HG03175 (cell line): ENCODE data around the gene NEDD4.
"Not testable (repeated sequence)": the region's sequence is repeated elsewhere in the genome, so short reads cannot be mapped to it uniquely, and the experiment has no call there.

Experiments
- ATAC-seq: cut with Tn5 transposase; IDR thresholded peaks from one replicate; pipeline ENCODE4 v1.9.1; 2021; ENCODE audit warnings: mild to moderate bottlenecking, moderate library complexity; ENCODE audit not compliant: unreplicated experiment

The NEDD4 gene

GRCh38 chr15:55786341-55786740 is 207.1 kb downstream of the NEDD4 start:
- no peak for ATAC-seq

DNA sequence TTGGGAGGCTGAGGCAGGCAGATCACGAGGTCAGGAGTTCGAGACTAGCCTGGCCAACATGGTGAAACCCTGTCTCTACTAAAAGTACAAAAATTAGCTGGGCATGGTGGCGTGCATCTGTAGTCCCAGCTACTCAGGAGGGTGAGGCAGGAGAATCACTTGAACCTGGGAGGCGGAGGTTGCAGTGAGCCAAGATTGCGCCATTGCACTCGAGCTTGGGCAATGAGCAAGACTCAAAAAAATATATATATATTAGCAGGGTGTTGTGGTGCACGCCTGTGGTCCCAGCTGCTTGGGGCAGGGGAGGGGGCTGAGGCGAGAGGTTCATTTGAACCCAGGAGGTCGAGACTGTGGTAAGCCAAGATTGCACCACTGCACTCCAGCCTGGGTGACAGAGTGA is 207.8 kb downstream of the NEDD4 start:
- not testable (repeated sequence) for ATAC-seq

GRCh38 chr15:55784286-55784685 is 209.1 kb downstream of the NEDD4 start:
- ATAC-seq, result no peak

DNA sequence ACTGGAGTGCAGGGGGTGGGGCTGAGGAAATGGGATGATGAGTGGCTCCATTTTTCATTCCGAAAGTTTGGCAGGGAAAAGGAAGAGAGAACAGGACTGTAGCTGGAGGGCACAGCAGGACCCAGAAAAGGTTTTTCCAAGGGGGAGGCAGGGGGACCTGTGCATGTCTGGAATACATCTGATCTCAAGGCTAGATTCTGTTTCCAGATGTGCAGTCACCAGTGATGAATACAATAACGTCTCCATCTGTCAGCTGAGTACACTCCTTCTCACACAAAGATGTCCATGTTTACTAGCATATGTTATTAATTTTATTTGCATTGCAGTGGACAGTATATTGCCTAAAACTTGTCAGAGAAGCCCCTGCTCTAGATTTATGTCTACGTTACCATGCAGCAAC is 210.5 kb downstream of the NEDD4 start:
- no peak for ATAC-seq

GRCh38 chr15:55780292-55780691 is 213.1 kb downstream of the NEDD4 start:
- no peak for ATAC-seq

GRCh38 chr15:55778932-55779331 is 214.5 kb downstream of the NEDD4 start:
- ATAC-seq, result no peak
